Activated CD4-positive, alpha-beta T cell treated with anti-CD3 and anti-CD28 coated beads for 36 hours (primary cell): ENCODE results near the gene DIP2C. TPM values are rescaled to one million over a fixed set of nuclear protein-coding genes. Genes with fewer than 3 reads are reported as not detected.
"Not testable (repeated sequence)": the region's sequence is repeated elsewhere in the genome, so short reads cannot be mapped to it uniquely, and the experiment has no call there.

ENCODE experiments used
- ATAC-seq: fragments of 200-7000 bp; cut with Tn5 transposase; one replicate; pipeline ENCODE4 v1.10.0; 2021; ENCODE audit warnings: mild to moderate bottlenecking, moderate library complexity
- CTCF ChIA-PET: fragments of 350-600 bp; sonication (Branson Sonifier 250); formaldehyde crosslinking; loops from one replicate; lab custom pipeline; 2021; ENCODE audit warnings: antibody characterized with exemption; lab: Charles Lee
- POLR2A ChIA-PET: fragments of 350-600 bp; sonication (Branson Sonifier 250); formaldehyde crosslinking; loops from one replicate; lab custom pipeline; 2021; ENCODE audit warnings: antibody characterized with exemption, inconsistent platforms; lab: Charles Lee
- DNase-seq: peaks from one replicate; pipeline ENCODE4 v3.0.0-alpha.2; 2020
- H3K27ac Mint-ChIP-seq: one replicate; pipeline ENCODE4 v1.8.0; 2021; ENCODE audit warnings: mixed read lengths
- H3K27me3 Mint-ChIP-seq: one replicate; pipeline ENCODE4 v1.8.0; 2021; ENCODE audit warnings: mixed read lengths
- H3K36me3 Mint-ChIP-seq: one replicate; pipeline ENCODE4 v1.8.0; 2021; ENCODE audit warnings: low read depth, mixed read lengths
- H3K4me1 Mint-ChIP-seq: one replicate; pipeline ENCODE4 v1.8.0; 2021; ENCODE audit warnings: mixed read lengths
- H3K4me3 Mint-ChIP-seq: one replicate; pipeline ENCODE4 v1.8.0; 2021; ENCODE audit warnings: mild to moderate bottlenecking, moderate library complexity, mixed read lengths
- H3K9me3 Mint-ChIP-seq: one replicate; pipeline ENCODE4 v1.8.0; 2021; ENCODE audit warnings: low read depth, mixed read lengths
- intact Hi-C, 2 experiments: fragments of 100-400 bp; cut with DNase I in 1 of 2; cut with micrococcal nuclease in 1 of 2; formaldehyde crosslinking; loops; one replicate each; pipeline versions ENCODE4 v1.14.2 to v1.15.1; 2022 to 2024; cut with DNase I, micrococcal nuclease
- total RNA-seq, 2 experiments: library from RNA; stranded (reverse); gene quantifications; one replicate each; pipeline ENCODE4 v1.2.3, GENCODE V29; 2021

DIP2C gene
- total RNA-seq, 2 experiments from 2014 or later: 0.76 to 0.94 TPM

DNA sequence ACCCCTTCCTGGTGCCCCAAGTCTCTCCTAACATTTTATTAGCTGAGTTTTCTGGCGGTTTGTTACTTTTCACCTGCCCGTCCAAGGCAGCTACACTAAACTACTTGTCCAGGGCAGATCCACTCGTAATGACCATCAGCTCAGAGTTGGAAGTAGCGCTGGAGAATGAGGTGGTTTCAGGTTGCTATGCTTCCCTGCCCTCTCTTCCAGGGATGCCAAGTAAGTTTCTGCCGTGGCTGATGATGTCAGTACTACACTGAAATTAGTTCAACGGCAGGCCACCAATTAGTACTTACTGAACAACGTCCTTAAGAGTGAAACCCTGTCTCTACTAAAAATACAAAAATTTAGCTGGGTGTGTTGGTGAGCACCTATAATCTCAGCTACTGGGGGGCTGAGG, 55.2 kb downstream of the DIP2C start:
- intact Hi-C loops: no loop called here
- ATAC-seq: no peak
- CTCF ChIA-PET: no interaction called here
- Mint-ChIP-seq H3K36me3 (no peaks in the 10 kb centered on the region), H3K4me3 (no peak overlapping the region), H3K27ac (no peak overlapping the region), H3K4me1 (no peaks in the 10 kb centered on the region), H3K27me3 (peaks cover 14% of the 10 kb centered on the region), H3K9me3 (no peaks in the 10 kb centered on the region)
- POLR2A ChIA-PET: no interaction called here
- no peak for DNase-seq

DNA sequence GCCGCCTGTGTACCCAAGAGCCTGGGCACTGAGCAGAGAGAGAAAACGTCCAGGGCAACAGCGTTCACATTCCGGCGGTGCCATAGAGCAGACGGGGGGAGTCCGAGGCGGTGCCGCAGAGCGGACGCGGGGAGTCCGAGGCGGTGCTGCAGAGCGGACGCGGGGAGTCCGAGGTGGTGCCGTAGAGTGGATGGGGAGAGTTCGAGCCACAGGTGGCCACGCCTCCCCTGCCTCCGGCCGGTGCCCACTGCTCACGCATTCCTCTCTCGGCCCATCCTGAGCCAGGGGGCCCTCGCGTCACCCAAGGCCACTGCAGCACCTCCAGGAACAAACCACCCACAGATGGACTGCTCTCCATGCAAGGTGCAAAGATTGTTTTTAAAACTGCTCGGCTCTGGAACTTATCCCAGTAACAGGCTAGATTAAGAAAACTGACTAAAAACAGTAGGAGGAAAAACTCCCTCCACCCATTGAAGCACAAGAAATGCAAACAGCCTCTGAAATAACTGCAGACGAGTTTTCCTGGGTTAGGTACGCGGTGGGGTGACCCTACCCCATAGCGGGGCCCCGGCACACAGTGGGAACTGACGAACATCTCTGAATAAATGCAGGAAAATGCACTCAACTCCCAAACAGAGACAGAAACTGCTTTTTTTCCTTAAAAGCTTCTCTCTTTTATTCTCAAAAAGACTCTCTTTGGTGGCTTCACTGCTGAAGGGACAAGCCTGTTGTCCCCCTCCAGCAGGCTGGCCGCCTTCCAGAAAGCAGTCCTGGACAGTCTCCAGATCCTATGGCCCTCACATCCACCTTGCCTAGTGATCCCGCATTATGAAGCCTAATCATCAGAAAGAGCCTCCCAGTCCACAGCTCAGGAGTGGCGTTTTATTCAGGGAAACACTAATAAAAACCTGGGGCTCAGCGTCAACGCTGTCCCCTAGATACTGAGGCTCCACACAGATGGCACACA, 55.9 kb downstream of the DIP2C start:
- CTCF ChIA-PET: no interaction called here
- no peak overlapping the region for H3K4me3 Mint-ChIP-seq
- no peaks in the 10 kb centered on the region for H3K4me1 Mint-ChIP-seq
- ATAC-seq: no peak
- DNase-seq: no peak
- intact Hi-C loops: no loop called here
- peaks cover 14% of the 10 kb centered on the region for H3K27me3 Mint-ChIP-seq
- H3K27ac Mint-ChIP-seq: no peak overlapping the region
- H3K36me3 Mint-ChIP-seq: no peaks in the 10 kb centered on the region
- POLR2A ChIA-PET: no interaction called here
- no peaks in the 10 kb centered on the region for H3K9me3 Mint-ChIP-seq

- H3K36me3 Mint-ChIP-seq, ATAC-seq, H3K4me1 Mint-ChIP-seq, POLR2A ChIA-PET, intact Hi-C loops, H3K27ac Mint-ChIP-seq, H3K4me3 Mint-ChIP-seq, CTCF ChIA-PET, H3K9me3 Mint-ChIP-seq, DNase-seq: not testable (repeated sequence)
- peaks cover 16% of the 10 kb centered on the region for H3K27me3 Mint-ChIP-seq
These were observed 56.7 kb downstream of the DIP2C start for GRCh38 chr10:632807-633177.

- CTCF ChIA-PET: not testable (repeated sequence)
- H3K27me3 Mint-ChIP-seq: peaks cover 16% of the 10 kb centered on the region
These were observed 57.2 kb downstream of the DIP2C start for GRCh38 chr10:632155-632806.

GRCh38 chr10:631266-631665, 58.2 kb downstream of the DIP2C start:
- no peak for ATAC-seq
- Mint-ChIP-seq H3K27ac (no peak overlapping the region), H3K27me3 (peaks cover 9% of the 10 kb centered on the region), H3K9me3 (no peaks in the 10 kb centered on the region), H3K4me1 (no peaks in the 10 kb centered on the region), H3K36me3 (no peaks in the 10 kb centered on the region), H3K4me3 (no peak overlapping the region)
- POLR2A ChIA-PET: no interaction called here
- DNase-seq: no peak
- CTCF ChIA-PET: no interaction called here
- intact Hi-C loops: no loop called here

More at GRCh38 chr10:632155-632806, 57.2 kb downstream of the DIP2C start:
- H3K36me3 Mint-ChIP-seq, H3K4me1 Mint-ChIP-seq, H3K4me3 Mint-ChIP-seq, DNase-seq, POLR2A ChIA-PET, H3K27ac Mint-ChIP-seq, intact Hi-C loops, H3K9me3 Mint-ChIP-seq, ATAC-seq: not testable (repeated sequence)

DNA sequence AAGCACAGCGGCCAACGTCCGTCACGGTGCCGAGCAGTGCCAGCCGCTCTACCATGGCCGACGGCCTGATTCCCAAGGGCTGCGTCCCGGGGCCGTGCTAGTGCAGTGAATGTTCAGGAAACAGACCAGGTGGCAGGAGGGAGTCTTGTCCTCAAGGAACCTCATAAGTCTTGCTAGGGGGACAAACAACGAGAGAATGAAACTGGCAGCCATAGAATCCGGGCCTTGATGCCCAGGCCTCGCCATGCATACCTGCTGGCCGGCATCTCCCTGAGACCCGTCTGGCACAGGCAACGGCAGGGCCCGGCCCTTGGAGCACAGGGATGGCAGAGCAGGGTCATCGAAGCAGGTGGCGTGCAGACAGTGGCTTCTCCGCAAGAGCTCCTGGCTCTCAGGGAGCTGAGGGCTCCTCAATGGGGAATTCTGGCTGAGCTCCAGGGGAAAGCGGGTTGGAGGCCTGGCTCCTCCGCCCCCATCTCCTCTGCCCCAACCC, 58.8 kb downstream of the DIP2C start:
- no peaks in the 10 kb centered on the region for H3K4me1 Mint-ChIP-seq
- ChIA-PET CTCF (no interaction called here), POLR2A (no interaction called here)
- no peaks in the 10 kb centered on the region for H3K9me3 Mint-ChIP-seq
- no peak overlapping the region for H3K27ac Mint-ChIP-seq
- H3K27me3 Mint-ChIP-seq: peaks cover 5% of the 10 kb centered on the region
- ATAC-seq: no peak
- intact Hi-C loops: no loop called here
- no peak for DNase-seq
- H3K4me3 Mint-ChIP-seq: no peak overlapping the region
- no peaks in the 10 kb centered on the region for H3K36me3 Mint-ChIP-seq

- ATAC-seq: no peak
- Mint-ChIP-seq H3K27ac (no peak overlapping the region), H3K4me3 (no peak overlapping the region), H3K4me1 (no peaks in the 10 kb centered on the region), H3K27me3 (peaks cover 2% of the 10 kb centered on the region), H3K36me3 (no peaks in the 10 kb centered on the region), H3K9me3 (no peaks in the 10 kb centered on the region)
- ChIA-PET POLR2A (no interaction called here), CTCF (no interaction called here)
- intact Hi-C loops: no loop called here
- DNase-seq: no peak
These were observed 60.1 kb downstream of the DIP2C start for GRCh38 chr10:629186-629998.

DNA sequence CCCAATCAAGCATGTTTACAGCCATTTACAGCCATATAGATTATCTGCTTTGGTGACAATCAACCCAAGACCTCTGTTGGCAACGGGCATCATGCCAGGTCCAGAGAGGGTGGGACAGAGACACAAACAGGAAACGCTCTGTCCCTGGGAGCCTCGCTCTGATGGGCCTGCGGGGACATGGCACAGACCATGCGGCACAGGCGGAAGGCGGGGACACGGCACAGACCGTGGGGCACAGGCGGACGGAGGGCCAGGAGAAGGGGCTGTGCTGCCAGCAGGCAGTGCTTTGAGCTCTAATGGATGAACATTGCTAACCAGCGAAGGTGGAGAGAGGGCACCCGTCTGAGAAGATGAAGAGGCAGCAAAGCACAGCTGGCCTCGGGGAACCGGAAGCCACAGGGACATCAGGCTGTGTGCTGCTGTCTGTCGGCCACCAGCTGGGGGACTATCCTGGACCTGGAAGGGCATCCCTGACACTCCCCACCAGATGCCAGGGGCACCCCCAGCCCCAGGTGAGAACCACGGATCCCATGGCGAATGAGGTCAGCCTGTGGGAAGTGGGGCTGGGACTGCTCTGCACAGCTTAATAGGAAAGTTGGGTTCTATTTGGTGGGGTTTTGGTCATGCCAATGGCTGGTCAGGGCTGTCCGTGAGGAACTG, 61.0 kb downstream of the DIP2C start:
- Mint-ChIP-seq H3K27me3 (peaks cover 2% of the 10 kb centered on the region), H3K27ac (no peak overlapping the region), H3K4me1 (no peaks in the 10 kb centered on the region), H3K4me3 (no peak overlapping the region), H3K36me3 (no peaks in the 10 kb centered on the region), H3K9me3 (no peaks in the 10 kb centered on the region)
- no peak for ATAC-seq
- intact Hi-C loops: no loop called here
- ChIA-PET CTCF (no interaction called here), POLR2A (no interaction called here)
- DNase-seq: no peak

DNA sequence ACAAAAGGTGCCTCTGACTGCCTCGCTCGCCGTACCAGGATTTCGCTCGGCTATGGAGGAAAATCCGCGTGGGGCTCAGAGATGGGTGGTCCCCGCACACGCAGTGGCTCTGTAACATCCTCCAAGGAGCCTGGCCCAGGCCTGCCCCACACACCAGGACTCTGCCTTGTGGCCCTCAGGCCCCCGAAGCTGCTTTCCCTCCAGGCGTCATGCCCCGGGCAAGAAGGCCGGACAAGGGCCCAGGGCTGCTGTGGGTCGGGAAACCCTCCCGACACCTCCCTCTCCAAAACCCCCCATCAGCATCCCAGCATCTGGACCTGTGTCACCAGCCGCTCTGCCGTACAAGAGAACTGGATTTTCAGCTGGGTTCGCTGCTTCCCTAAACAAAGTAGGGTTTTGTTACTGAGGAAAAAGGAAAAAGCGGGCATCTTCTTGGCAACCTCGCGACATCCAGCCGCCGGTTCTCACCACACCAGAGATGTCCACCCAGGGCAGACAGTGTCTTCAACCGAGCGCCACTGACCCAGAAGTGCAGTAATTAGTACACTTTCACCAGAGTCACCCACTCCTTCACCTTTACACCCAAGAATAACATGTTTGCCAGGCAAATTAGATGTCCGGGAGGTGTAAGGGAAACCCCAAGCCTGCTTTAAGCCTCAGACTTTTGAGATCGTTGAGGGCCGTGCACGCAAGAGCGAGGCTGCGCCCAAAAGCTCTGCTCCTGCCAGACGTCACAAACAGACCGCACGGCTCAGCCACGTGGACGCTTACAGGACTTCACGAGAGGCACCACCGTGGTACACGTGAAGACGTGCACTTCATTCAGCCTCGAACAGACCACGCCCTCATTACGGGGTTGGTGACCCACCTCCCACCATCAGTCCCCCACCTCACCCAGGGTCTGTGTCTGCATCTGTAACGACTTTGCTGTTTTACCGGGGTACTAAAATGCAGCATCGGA, 62.2 kb downstream of the DIP2C start:
- ChIA-PET POLR2A (interaction anchor here (0.7 kb wide), 1 partner anchor 767 kb away, joined by 4 read pairs; no protein-coding TSS in a partner anchor), CTCF (no interaction called here)
- no peaks in the 10 kb centered on the region for H3K4me1 Mint-ChIP-seq
- ATAC-seq (no peak), DNase-seq (no peak)
- H3K27me3 Mint-ChIP-seq: peaks cover 2% of the 10 kb centered on the region
- H3K9me3 Mint-ChIP-seq: no peaks in the 10 kb centered on the region
- intact Hi-C loops: no loop called here
- H3K4me3 Mint-ChIP-seq: no peak overlapping the region
- H3K36me3 Mint-ChIP-seq: no peaks in the 10 kb centered on the region
- H3K27ac Mint-ChIP-seq: no peak overlapping the region
